OCI-LY3 (cell line): ENCODE measurements around the gene PCSK5.

Source experiments
- CTCF ChIP-seq: fragments of 200-600, 300-600 bp; sonication (generic); IDR thresholded peaks from 2 replicates; pipeline ENCODE4 v1.5.1; 2014; ENCODE audit warnings: antibody characterized with exemption, low read length, low read depth
- EZH2phosphoT487 ChIP-seq: fragments of 200-600 bp; shearing (Covaris generic); IDR thresholded peaks from 2 replicates; pipeline ENCODE4 v1.6.1; 2018; ENCODE audit warnings: antibody characterized with exemption, mixed run types, low read depth

DNA sequence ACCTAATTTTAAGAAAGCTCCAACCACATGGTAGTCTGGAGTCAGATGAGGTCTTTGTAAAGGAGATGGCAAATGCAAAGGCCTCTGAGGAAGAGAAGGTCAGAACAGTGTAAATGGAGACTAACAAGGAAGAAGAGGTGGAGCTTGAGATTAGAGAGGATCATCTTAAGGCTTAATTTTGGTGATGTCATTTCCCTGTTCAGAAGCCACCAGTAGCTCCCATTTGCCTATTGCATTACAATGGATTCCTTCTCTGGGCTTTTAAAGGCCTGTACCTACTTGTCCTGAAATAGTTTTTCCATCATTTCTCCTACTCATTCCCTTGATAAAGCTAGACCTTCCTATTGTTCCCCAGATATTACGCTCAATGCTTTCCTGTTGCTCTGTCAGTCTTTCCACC, 16.1 kb downstream of the PCSK5 start:
- TF ChIP-seq CTCF (no peak), EZH2phosphoT487 (no peak)
